Activated T-helper 1 cell treated with anti-CD3 and anti-CD28 coated beads, Interleukin-2, amount 50 U/mL, for 16 hours (primary cell): ENCODE measurements around the gene KRTAP5-5.
A peak's percentile ranks its signal among the peaks of the same experiment; 100 is the strongest.
"Not testable (repeated sequence)": the region's sequence is repeated elsewhere in the genome, so short reads cannot be mapped to it uniquely, and the experiment has no call there.

Source experiments
- DNase-seq, 2 donors: peaks; one replicate each; pipeline ENCODE4 v3.0.0-alpha.2; 2020; ENCODE audit warnings: low read depth in 1 of 2, low spot score in 1 of 2

Gene KRTAP5-5

DNA sequence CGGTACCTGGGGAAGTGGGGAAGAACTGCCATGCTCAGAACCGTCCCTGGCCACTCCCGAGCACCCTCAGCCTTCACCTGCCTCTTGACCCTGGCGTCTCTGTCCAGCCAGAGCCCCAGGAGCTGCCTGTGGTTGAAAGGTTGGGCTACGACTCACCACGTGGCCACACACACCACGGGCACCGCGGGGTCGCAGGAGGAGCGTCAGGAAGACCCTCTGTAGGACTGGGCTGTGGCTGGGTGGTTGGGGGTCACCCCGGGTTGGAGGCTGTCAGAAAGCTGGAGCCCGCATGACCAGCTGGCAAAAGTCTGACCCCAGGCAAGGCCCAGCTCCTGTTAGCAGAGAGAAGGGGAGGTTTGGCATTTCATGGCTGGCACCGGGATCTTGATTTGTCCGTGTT lies 11.5 kb downstream of the KRTAP5-5 start:
- DNase-seq: no peak

DNA sequence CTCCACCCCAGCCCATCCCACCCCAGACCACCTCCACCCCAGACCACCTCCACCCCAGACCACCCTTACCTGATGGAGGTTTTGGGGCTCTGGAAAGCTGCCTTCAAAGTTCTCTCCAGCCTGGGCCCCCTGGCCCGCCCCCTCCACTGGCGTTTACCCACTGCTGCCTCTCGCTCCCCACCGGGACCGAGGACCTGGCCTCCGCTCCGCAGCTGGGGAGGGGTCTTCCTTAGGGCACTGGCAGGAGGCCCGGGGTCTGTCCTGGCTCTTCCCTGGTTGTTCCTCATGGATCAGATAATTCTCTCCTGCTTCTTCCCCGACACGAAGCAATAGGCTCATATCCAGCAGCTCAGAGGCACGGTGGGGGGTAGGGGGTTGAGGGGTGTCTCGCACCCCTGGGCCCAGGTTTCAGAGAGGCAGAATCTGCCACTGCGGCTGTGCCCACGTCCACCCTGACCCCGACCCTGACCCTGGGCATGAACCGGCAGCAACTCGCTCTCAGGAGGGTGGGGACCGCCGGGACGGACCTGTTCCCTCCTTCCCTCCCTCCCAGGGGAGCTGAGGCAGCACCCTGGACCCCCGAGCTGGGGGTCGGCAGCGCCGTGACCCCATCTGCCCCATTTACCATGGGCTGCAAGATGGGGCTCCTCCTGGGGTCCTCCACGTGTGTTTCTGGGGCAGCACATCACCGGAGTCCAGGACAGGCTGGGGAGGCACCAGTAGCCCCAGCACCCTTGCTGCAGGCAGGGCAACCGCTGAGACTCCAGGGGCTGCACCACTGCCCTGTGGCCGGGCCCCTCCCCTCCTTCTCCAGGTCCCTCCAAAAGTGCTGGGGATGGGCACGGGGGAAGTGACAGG lies 12.9 kb downstream of the KRTAP5-5 start:
- DNase-seq: no peak

DNA sequence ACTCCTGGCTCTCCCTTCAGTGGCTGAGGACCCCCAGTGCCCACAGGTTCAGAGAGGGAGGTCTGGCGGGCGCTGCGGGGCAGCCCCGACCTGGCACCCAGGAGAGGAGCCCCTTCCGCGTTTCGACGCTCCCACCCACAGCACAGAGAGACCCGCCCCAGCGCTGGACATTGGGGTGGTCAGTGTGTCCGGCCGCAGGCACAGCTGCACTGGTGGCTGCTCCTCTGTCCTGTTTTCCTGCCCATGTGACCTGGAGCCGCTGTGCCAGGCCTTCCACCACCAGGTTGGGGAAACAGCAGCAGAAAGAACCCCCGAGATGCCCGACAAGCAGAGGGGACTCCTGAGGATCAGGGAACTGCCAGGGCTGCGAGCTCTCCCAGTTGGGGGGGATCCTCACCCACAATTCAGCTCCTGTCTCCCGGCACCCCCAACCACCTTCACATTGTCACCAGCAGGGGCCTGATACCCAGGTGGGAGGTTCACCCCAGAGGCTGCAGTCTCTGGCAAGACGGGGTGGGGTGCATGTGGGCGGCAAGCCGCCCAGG lies 13.6 kb downstream of the KRTAP5-5 start:
- DNase-seq: no peak

DNA sequence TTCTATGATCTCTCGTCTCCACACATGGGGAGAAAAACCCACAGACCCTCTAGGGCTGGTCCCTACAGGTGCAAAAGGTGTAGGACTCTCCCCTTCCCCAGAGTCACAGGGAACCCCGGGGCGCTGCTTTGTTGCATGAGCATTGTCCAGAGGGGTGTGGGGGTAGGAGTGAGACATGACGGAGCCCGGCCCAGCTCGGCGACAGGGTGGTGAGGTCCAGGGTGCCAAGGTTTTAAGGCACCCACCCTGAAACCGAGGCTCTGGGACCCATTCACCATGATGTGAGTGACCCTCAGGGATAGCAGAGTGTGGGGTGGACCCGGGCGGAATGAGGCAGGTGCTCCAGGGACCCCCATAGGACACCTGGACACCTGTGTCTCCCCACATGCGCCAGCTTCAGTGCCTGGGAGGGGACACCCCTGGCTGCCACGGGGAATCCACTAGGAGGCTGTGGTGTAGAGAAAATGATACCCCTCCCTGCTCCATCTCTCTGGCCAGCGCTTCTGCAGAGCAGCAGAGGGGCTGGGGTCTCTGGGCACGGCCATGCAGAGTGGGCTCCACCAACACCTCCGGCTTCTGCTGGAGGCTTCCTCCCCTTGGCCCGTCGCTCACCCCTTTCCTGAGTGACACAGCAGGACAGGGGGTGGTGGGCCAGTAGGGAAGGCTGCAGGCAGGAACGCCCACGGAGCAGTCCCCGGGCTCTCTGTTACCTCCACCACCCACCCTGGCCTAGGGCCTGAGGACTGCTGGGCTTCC lies 15.2 kb downstream of the KRTAP5-5 start:
- no peak for DNase-seq

DNA sequence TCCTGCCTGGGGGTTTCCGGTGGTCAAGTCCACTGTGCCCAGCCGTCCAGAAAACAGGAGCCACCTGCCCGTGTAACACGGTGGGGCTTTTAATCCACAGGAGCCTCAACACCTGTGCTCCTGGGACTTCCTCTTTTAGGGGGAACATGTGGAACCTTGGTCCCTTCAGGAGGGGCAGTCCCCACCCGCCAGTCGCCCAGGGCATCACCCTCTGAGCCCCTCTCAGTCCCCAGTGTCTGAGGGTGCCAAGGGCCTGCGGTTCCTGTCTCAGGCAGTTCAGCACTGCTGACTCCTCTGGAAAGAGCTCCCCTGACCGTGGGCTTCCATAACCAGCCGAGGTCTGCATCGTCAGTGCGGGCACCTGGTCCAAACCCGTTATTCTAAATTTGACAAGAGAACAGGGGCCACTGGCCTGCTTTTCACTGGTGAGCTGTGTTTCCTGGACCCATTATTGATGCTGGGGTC lies 15.8 kb downstream of the KRTAP5-5 start:
- no peak for DNase-seq

DNA sequence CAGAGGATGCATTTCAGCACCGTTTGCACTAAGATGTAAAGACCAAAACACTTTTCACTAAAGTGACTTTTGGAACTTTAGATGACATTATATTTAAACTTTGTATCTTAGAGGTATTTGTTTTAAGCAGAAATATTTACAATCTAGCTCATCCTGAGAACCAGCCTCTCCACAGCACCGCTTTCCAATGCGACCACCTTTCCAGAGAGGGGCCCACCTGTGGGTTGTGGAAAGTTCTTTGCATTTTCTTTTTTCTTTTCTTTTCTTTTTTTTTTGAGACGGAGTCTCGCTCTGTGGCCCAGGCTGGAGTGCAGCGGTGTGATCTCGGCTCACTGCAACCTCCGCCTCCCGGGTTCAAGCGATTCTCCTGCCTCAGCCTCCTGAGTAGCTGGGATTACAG lies 17.0 kb downstream of the KRTAP5-5 start:
- DNase-seq: not testable (repeated sequence)

DNA sequence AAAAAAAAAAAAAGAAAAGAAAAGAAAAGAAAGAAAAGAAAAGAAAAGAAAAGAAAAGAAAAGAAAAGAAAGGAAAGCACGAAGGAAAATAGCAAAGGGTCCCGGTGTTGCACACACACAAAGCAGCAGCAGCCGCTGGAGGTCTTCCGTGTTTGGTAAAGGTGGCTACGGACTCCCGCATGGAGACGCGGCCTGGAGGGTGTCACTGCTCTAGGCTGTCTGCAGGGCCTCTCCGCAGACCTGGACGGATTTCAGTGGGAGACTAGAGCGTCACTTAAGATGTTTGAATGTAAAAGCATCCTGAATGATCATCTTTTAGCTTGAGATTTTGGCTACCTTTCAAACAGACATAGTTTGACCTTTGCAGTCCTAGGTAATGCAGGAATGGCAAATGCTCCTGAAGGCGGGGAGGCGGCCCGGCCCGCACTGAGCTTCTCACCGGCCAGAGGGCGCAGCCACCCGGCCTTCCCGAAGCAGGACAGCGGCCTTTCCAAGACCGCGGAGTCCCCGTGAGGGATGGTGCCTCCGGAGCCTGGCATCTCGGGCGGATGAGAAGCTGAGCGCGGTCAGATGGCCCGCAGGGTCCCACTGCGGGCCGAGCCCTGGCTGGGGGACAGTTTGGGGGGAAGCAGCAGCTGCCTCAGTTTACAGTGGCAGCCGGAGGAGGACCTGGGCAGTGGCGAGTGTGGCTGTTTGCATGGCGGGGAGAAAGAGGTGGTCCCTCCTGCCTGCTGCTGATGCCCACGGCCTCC lies 18.5 kb downstream of the KRTAP5-5 start:
- no peak for DNase-seq

DNA sequence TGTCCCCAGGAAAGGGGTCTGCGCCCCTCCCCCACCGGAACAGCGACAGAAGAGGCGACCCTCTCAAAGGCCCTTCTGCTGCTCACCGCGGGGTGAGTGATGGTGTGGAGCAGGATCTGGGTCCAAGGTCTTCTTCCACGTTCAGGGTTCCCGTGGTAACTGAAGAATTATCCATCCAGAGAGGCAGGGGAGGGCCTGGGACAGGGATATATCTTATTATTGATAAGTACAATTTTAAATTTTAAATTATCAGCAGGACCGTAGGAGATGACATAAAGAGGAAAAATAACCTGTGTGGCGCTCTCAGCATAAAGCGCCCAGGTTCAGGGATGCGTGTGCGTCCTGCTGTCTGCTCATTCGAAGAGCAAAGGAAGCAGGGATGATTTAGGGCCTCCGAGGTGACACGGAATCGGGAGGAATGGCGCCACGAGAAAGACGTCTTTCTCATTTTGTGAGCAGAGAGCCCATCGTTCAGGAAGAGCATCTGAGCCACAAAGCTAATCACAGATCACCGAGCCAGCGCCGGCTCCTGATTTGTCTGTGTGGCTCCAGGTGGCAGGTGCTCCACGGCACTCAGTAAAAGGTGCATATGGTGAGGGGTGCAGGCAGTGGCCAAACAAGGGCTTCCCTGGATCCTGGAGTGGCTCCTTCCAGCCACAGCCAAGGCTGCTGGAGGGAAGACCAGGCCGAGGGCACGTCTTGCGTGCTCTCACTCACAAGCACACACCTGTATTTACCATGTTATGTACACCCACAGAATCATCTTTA lies 19.3 kb downstream of the KRTAP5-5 start:
- DNase-seq: no peak

DNA sequence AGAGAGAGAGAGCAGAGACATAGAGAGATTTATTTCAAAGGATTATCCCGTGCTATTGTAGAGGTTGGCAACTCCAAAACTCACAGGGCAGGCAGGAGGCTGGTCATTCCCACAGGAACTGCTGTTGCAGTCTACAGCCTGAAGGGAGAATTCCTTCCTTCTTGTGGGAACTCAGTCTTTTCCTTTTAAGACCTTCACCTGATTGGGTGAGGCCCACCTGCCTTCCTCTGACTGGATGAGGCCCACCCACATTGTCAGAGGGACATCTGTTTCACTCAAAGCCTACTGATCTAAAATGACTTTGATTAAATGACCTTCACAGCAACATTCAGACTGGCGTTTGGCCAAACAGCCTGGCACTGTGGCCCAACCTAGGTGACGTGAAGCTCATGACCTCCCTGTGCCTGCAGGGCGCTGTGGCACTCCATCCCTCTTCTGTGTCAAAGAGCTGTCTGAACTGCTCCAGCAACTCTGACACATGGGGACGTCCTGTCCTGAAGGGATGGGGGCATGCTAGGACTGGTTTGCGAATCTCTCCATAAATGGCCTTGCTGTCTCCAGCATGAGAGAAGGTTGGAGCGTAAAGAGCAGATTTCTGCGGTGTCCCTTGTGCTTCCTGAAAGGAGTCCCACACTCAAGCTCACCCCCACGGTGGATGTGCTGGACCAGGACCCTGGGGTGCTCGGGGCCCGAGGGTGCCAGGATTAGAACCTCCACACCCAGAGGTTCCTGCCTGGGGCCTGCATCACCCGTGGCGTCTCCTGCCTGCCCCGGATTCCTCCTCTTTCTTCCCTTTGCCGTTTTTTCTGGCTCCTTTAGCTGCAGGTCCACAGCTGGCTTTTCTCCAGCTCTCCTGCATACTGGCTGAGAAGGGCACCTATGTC lies 20.7 kb downstream of the KRTAP5-5 start:
- no peak for DNase-seq

DNA sequence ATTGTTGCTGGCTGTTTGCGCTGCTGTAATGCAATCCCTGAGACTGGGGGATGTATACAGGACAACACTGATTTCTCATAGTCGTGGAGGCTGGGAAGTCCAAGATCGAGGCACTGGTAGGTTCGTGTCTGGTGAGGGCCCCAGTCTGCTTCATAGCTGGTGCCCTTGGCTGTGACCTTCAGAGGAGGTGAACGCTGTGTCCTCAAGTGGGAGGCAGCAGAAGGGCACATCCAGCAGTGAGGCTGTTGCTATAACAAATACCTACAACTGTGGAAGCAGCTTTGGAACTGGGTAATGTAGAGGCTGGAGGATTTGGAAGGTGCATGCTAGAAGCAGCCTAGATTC lies 21.3 kb downstream of the KRTAP5-5 start:
- DNase-seq: no peak

DNA sequence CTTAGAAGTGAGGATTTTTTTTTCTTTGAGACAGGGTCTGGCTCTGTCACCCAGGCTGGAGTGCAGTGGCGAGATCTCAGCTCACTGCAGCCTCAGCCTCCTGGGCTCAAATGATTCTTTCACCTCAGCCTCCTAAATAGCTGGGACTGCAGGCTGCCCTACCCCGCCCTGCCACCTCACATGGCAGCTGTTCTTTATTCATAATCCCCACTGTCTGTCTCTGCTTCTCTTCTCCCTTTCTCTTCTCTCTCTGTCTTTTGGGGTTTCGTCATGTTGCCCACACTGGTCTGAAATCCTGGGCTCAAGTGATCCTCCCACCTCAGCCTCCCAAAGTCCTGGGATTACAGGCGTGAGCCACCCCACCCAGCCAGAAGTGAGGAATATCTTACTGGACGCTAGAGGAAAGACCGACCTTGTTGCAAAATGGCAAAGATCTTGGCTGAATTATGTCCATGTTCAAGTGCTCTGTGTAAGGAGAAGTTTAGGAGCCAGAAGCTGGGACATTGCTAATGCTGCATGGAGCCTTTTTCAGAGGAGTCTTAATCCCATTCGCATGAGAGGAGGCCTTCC lies 21.9 kb downstream of the KRTAP5-5 start:
- no peak for DNase-seq

DNA sequence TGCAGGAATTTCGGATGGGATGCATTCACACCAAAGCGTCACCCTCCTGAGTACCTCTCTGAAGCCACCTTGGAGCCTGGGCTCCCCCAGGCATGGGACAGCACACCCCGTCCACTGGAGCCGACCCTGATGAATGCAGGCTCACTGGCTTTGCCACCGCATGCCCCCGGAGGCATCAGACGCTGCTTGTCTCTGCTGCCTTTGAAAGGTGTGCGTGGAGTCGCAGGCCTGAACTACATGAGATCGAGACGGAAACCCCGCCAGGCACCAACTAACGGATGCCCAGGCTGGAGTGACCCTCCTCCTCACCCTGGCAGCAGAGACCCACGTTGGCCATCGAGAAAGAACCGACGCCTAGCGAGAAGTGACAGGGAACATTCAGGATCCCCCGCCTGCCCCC lies 22.5 kb downstream of the KRTAP5-5 start:
- no peak for DNase-seq

DNA sequence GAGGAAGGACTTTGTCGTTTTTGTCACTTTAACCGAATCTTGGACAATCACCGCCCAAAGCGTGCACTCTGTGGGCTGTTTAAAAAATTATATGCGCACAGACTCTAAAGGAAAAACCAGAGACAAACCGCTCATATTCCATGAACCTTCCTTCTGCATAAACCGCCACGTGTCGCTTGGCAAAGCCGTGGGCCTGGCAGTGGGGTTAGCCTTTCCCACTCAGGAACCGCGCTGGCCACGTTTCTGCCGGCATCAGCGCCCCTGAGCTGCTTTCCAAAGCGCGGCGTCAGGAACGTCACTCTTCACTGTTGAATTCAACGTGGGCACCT lies 22.8 kb downstream of the KRTAP5-5 start:
- DNase-seq: no peak

DNA sequence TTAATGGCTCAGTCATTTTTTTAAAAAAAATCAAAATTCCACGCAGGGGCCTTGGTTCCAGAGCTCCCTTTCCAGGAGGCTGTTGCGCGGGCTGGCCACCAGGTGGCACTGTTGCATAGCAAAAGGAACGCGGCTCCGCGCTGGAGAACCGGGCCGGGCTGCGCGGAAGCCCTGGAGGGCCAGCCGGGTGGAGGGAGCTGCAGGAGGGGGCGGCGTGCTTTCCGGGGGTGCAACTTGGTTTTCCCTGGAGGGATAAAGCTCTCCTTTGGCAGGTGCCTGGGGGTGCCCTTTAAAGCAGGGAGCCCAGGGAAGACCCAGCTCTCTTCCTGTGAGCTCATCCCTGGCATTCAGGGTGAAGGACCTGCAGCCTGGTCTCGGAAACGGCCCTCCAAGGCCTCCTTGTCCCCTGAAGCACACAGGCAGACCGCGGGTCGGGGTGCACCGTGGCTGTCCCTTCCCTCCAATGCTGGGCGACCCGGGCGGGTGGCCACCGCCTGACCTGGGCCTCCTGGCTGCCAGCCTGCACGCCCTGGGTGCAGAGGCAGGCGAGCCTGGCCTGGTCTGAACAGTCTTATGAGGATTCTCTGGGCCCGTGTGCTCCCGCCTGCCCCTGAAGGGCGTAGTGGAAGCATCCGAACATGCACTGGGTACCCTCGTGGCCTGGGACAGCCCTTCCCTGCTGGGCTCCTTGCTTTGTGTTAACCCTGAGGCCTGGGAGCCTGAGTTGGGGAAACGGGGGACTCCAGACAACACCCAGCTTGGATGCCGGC lies 23.4 kb downstream of the KRTAP5-5 start:
- peak; percentile 70 to 74 for DNase-seq

DNA sequence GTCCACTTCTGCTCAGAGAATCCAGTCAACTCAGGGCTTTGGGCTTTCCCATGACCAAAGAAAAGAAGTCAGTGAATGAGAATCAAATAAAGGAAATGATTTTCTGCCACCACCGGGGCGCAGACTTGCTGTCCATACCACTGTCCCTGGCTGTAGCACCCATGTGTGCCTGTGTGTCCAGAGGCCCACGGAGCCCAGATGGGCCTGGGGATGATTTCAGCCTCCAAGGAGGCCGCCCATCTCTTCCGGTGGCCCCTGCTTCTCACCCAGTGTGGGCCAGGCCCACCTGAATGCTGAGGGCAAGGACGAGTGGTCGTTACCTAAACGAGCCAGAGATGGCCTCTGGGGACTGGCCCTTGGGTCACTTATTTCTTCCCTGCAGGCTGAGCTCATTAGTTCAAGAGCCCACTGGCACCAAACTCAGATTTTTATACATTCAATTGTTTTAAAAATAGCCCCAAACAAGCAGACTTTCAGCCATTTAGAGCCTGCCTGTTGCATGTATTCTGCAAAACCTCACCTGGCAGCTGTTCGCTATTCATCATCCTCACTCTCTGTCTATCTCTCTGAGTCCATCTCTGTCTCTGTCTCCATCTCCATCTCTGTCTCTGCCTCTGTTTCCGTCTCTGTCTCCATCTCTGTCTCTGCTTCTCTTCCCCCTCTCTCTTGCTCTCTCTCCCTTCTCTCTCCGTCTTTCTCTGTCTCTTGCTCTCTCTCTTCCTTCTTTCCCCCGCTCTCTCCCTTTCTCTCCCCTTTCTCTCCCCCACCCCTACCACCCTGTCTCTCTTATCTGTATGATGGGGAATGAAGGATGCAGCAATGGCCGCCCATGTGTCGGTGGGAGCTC lies 24.2 kb downstream of the KRTAP5-5 start:
- DNase-seq: no peak

DNA sequence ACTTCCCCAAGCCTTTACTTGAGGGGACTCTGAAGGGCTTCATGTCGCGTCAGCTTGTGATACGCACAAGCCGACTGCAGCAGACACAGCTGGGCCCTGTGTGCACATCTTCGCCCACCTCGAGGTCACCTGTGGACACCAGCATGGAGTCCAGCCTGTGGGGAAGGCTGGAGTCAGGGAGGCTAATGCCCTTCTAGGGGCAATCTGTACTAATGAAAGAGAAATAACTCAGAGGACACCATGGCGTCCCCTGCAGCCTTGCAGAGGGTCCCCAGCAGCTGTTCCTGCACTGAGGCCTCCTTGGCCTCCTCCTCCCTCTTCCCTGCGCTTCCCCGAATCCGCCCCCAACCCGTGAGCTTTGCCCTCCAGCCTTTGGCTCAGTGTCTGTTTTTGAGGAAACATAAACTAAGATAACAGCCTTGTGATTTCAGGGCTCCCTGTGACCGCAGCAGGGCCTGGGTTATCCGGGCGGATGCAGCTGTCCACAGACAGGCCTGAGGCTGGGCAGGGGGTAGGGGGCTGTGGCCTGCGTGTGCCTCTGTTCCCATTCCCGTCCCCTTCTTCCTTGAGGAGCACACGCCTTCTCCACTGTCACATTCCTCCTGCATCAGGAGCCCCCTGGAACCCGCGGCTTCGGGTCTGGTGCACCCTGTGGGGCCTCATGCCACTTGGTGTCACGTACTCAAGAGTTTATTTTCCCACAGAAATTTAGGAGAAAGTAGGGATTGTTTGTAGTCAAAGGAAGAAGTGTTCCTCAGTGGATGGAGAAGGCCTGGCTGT lies 25.0 kb downstream of the KRTAP5-5 start:
- no peak for DNase-seq
